OCI-M2 (cell line): ENCODE measurements around the gene RPP38.

Experiments
- DNase-seq: peaks from one replicate; lab custom pipeline; 2025; ENCODE audit not compliant: unreplicated experiment; lab: John Stamatoyannopoulos, UW

Gene RPP38, protein sequence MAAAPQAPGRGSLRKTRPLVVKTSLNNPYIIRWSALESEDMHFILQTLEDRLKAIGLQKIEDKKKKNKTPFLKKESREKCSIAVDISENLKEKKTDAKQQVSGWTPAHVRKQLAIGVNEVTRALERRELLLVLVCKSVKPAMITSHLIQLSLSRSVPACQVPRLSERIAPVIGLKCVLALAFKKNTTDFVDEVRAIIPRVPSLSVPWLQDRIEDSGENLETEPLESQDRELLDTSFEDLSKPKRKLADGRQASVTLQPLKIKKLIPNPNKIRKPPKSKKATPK

DNA sequence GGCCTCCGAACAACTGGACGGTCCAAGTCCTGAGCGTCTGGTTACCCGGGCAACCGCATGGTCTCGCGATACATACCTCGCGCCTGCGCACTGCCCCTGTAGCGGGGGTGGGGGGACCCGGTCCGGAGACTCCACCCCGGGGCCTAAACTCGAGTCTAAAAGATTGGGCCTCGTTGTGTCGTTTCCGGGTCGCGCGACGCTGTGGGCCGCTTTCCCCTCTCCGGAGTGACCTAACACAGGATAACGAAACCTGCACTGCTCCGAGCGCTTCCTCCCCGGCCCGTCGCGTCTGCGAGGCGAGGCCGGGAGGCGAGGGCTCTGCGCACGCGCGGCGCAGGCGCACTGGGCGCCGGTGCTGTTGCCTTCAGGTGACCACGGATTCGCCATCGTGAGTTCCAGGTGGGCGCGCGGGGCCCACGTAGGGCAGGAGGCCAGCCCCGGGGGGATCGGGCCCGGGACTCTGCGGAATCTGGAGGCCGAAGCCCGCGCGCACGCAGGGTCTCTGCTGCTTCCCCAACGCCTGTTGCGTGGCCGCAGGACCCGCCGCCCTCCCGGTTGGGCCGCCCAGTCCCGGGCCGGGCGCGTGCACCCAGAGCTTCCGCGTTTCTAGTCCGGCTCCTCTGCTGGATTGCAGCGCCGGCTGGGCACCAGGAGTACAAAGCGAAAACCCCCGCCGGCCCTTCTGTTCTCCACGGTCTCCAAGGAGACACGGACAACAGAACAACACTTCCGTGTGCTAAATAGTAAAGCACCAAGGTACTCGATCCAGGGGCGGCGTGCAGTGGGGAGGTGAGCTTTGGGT, at the start of gene RPP38:
Gene RPP38, plus strand, starts transcription at position 345 of the 802 bp plus-strand sequence. CDS start 5,960 bp downstream, outside the sequence.
- peak; percentile 77 for DNase-seq

DNA sequence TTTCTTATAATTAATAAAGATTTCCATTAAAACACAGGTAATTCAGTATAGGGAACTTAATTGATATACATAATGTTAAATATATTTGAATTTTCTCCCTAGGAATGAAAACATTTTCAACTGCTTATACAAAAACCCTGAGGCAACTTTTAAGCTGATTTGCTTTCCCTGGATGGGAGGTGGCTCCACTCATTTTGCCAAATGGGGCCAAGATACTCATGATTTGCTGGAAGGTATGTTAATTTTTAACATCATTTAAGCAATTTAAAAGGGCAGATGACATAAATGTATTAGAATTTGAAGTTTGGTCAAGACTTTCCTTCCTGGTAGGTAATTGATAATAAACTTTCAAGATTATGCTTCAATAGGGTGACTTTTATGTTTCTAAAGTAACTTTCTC, 47.6 kb upstream of the RPP38 start:
- DNase-seq: no peak

DNA sequence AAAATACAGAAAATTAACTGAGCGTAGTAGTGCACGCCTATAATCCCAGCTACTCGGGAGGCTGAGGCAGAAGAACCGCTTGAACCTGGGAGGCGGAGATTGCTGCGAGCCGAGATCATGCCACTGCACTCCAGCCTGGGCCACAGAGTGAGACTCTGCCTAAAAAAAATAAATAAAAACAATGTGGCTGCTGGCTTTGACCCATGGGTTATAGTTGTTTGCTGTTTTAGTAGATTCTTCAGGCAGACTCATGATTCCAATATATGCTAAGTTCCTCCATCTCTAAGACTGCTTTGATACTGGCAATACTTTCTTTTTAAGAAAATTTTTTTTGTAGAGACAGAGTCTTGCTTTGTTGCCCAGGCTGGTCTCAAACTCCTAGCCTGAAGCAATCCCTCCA, 45.0 kb upstream of the RPP38 start:
- DNase-seq: no peak

DNA sequence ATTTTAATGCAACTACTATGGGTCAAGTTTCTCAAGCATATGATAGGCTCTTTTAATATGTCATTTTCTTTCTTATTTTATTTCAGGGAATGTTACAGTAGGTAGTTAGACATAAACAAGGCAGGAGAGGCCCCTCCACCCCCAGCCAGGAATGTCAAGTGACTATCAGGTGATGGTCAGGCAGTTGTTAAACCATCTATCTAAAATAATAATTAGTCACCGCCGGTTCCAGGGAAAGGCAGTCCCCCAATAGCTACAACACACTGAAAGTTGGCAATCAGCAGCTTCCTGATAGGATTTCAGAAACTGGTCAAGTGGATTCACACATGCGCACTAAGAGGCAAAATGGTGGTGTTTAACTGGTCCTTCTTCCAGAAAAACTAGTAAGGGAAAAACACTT, 44.1 kb upstream of the RPP38 start:
- no peak for DNase-seq

DNA sequence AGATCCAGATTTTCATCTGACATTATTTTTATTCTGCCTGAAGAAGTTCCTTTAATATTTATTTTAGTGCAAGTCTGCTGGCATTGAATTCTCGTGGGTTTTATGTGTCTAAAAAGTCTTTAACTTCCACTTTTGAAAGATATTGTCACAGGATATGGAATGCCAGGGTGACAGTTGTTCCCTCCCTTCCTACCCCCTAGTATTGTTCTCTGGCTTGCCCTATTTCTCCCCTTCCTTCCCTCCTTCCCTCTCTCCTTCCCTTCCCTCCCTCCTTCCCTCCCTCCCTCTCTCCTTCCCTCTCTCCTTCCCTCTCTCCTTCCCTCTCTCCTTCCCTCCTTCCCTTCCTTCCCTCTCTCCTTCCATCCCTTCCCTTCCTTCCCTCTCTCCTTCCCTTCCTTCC, 38.5 kb upstream of the RPP38 start:
- DNase-seq: no peak

DNA sequence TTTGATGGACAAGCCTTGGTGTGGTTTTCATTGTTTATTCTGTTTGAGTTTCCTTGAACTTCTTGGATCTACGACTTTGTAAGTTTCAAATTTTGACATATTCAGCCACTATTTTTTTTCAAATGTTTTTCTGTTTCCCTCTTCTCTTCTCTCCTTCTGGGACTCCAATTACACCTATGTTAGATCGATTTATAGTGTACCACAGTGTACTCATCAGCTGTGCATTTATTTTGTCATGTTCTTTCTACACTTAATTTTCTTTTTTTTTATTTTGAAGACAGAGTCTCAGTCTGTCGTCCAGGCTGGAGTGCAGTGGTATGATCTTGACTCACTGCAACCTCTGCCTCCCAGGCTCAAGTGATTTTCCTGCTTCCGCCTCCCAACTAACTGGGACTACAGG, 37.2 kb upstream of the RPP38 start:
- DNase-seq: no peak

DNA sequence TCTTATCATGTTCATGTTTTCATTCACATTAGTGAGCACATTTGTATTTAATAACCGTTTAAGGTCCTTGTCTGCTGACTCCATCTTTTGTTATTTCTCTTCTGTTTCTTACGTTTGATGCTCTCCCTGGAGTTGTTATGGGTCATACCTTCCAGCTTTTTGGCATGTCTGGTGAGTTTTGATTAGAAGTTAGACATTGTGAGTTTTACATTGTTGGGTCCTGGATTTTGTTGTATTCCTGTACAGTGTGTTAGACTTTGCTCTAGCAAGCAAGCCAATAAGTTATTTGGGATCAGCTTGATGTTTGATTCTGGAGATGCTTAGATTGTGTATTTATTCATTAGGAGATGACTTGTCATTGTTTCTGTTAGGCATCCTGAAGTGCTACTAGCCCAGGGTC, 36.5 kb upstream of the RPP38 start:
- no peak for DNase-seq

DNA sequence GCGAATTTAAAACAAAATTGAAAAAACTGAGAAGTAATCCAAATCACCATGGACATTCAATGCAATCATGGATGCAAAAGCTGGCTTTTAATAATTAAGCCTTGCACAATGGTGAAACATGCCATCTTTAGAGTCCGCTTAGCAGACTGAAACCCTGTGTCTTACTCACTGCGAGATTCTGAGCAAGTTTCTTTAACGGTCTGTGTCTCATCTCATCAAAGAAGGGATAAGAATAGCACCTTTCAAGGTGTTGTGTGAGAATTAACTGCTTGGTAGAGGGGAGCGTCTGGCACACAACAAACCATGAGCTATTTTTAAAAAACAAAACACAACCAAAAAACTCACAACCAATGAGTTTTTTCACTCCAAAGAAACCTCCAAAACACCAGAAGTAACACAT, 30.0 kb upstream of the RPP38 start:
- DNase-seq: no peak

DNA sequence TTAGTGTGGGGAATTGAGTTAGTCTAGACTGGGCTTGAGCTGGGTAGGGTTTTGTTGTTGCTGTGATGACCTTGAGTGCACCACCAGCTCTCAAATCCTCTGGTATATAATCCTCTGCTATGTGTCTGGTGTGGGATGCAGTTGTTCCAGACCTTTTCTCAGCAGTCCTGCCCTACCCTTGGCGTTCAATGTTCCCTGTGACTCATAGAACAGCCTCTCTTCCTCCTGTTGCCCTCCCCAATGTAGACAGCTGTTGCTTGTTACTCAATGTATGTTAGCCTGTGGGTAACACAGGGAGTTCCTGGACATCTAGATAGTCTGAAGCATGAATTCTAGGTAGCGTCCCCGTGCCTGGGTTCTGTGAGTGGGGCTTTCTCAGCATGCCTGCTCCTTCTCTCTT, 28.4 kb upstream of the RPP38 start:
- no peak for DNase-seq

DNA sequence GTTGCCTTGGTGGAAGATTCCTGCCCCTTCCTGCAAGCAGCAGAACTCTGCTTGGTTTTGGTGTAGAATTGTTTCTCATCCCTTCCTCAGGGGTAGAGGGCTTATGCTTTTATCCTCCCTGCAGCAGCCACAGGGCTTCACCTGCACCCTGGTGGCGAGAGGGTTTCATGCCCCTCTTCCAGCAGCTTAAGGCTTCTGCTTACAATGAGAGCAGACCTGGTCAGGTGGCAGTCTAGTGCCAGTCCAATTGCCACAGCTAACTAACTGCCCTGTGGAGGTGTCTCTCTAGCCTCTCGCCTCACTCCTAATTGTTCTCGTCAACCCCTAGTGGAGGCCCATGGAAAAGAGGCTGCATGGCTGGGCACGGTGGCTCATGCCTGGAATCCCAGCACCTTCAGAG, 27.9 kb upstream of the RPP38 start:
- no peak for DNase-seq

DNA sequence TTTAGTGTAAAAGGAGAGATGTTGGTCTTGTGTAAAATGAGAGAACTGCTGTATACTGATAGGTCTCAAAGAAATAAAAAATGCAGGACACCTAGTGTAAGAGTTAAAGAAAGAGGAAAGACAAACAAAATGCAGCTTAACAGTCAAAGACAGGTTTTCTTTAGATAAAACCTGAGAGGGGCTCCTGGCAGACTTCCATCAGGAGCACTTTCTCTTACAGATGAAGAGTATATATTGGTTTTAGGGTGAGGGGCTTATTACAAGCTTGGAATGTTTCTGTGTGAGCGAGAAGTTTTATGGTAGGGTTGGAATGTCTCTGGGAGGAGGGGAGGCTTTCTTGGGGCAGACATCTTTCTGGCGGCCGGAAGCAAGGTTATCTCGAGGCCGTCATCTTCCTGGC, 24.8 kb upstream of the RPP38 start:
- DNase-seq: no peak

DNA sequence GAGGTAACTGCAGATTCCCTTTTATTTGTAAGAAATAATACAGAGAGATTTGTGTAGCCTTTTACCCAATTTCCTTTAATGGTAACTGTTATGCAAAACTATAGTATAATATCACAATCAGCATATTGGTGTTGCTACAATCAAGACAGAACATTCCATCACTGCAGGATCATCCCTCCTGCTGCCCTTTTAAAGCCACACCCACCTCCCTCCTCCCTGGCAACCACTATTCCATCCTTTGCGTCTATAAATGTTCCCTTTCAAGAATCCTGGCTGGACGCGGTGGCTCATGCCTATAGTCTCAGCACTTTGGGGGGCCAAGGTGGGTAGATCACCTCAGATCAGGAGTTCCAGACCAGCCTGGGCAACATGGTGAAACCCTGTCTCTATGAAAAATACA, 21.7 kb upstream of the RPP38 start:
- DNase-seq: no peak

DNA sequence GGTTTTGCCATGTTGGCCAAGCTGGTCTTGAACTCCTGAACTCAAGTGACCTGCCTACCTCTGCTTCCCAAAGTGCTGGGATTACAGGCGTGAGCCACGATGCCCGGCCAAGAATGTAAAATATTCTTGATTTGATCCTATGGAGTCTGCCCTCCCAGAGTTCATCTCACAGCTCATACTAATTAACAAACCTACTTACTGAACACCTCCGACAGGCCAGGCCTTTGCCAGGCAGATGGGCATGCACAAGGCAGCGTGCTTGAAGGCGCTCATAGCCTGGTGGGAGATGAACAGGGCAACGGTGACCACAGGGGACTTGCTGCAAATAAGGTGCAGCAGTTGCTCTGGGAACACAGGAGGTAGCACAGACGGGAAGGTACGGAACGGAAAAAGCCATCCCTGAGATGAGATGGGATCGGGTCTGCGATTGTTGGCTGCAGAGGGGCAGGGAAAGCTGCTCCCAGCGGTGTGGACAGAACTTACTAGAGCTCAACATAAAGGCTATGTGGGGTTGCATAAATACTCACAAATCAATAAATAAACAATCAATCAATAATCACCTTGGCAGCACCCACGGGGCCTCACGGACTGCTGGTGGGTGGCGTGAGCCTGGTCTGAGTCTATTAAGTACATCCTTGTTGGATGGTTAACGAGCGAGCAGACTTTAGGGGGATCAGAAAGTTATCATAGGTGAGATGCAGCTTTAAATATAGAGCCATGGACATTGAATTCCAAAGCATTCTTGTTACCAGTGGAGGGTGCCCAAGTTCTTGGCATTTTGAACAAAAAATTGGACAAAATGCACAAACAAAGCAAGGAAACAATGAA, 13.3 kb upstream of the RPP38 start:
- no peak for DNase-seq

DNA sequence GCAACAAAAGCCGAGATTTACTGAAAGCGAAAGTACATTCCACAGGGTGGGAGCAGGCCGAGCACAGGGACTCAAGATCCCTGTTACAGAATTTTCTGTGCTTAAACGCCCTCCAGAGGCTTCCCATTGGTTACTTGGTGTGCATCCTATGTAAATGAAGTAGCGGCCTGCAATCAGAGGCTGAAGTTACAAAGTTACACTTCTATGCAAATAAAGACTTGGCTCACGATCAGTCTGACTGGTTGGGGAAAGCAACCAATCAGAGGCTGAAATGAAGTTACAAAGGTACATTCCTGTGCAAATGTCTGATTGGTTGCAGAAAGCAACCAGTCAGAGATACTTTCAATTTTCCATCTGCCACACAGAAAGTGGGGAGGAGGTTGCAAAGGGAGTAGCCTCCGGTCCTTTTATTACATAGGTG, 12.6 kb upstream of the RPP38 start:
- DNase-seq: no peak

DNA sequence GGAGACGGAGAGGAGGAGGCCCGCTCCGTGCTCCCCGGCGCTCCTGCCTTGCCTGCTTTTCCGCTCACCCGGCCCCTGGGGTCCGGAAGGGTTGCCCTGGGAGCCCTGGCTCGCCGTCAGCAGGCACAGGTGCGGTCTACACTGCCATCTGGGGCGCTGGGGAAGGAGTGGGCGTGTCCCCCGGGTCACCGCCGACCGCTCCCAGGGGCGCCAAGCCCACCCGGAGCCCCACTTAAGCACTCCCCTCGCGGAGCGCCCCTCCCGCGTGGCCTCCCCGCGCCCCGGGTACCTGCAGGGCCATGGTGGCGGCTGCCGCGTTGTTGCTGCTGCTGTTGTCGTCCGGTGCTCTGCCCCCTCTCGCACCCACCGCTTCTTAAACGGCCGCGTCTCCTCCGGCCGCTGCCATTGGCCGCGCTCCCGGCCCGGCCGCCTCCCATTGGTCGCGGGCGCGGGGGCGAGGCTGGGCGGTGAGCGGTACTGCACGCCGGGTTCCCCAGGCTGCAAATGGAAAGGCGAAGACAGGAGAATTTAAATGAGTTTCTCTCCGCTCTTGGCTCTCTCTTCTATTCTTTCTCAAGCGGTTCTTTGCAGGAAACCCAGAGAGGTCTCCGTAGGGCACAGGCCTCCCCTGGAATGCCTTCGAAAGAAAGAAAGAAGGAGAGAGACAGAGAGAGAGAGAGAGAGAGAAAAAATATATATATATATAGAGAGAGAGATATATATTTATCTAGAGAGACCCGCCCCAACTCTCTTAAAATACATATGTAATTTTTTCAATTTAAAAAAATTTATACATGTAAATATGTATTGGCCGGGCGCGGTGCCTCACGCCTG, 8.5 kb upstream of the RPP38 start, which contains the start of gene ACBD7:
Gene ACBD7, minus strand, starts transcription at position 349 of the 834 bp plus-strand sequence. Its CDS starts 48 bp downstream, at position 301.
- DNase-seq: no peak

DNA sequence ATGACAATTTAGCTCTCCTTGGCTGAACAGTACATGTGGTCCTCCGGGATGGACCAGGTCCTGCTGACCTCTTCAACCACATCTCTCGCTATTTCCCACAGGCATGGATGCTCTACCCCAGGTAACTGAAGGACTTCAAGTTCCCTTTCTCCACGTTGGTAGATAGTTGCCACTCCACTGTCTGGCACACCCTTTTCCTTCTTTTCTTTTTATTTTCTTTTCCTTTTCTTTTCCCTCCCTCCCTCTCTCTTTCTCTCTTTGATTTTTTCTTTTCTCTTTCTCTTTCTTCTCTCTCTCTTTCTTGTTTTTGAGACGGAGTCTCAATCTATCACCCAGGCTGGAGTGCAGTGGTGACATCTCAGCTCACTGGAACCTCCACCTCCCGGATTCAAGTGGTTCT, 5.7 kb upstream of the RPP38 start:
- no peak for DNase-seq

DNA sequence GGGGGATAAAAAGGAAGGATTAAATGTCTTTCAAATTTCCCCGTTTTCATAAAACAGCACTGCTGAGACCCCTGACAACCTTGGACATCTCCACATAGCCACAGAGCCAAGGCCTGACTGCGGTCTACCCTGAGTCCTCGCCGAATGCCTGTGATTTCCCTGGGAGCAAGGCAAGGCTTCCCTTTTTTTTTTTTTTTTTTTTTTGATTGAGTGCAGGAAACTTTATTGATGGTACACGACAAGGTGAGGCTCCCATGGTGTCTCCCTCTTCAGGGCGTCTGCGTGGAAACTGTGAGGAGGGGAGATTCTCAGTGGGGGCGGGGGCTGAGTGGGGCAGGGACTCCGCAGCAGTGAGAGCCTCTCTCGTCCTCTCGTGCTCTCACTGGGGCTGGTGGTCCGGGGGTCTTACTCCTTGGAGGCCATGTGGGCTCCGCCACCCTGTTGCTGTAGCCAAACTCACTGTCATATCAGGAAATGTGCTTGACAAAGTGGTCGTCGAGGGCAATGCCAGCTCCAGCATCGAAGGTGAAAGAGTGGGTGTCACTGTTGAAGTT, 4.2 kb upstream of the RPP38 start:
- DNase-seq: no peak

DNA sequence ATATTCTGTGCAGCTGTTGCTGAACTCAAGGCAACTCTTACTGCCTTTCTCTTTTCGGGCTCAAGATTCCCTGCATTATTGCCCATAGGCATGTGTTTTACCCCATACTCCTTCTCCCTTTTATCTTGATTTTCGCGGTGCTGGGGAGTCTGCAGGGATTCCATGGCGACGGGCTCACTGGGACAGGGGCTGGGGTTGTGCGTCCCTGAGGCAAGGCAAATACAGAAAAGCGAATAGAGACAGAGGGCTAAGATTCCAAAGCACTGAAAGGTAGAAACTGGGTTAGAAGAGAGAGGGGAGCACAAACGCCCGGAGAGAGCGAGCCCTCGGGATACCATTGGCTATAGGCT, 519 bp upstream of the RPP38 start:
- no peak for DNase-seq

DNA sequence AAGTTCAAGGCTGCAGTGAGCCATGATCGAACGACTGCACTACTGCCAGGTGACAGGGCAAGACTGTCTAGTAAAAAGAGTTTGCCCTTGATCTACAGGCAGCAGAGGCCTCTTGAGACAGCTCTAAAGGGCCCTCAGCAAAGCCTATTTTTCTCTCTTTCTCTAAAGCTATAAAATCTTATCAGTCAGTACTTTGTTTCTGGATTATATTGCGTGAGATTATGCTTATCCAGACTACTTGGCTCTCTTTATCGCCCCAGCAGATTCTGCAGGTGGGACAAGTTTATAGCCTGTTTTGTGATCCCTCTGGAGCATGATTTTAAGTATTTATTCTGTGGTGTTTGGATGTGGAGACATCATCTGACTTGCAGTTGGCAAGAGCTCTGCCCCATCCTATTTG, 2.7 kb downstream of the RPP38 start:
- DNase-seq: no peak

DNA sequence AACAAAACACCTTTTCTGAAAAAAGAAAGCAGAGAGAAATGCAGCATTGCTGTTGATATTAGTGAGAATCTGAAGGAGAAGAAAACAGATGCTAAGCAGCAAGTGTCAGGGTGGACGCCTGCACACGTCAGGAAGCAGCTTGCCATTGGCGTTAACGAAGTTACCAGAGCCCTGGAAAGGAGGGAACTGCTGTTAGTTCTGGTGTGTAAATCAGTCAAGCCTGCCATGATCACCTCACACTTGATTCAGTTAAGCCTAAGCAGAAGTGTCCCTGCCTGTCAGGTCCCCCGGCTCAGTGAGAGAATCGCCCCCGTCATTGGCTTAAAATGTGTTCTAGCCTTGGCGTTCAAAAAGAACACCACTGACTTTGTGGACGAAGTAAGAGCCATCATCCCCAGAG, 6.4 kb downstream of the RPP38 start:
- no peak for DNase-seq
